Measurements from ENCODE around the gene OR51A2.

- TF ChIP-seq POLR2A (IDR thresholded peaks at IDR 0.05; ENCODE audit: extremely low read depth, insufficient read length) (no peak), CTCF (IDR thresholded peaks at IDR 0.05; ENCODE audit: low read depth, low read length) (no peak), MYC (IDR thresholded peaks at IDR 0.05; ENCODE audit: low read depth, low read length) (no peak)
Observed at GRCh38 chr11:4960877-4961276, 5.4 kb upstream of the OR51A2 start.
